ENCODE data around the gene CUEDC2. TPM values are rescaled to one million over a fixed set of nuclear protein-coding genes. Genes with fewer than 3 reads are reported as not detected.

The CUEDC2 gene
- total and polyA plus RNA-seq, 7 experiments from 2014 or later = 27.0 to 69.0 (median 36.1) TPM

GRCh38 chr10:102419269-102420180 is 12.8 kb downstream of the CUEDC2 start:
- peaks cover 26 to 33% of the 10 kb centered on the region in 2 donors for H3K4me1 ChIP-seq (ENCODE audit: control insufficient read depth in 2 of 2, insufficient read depth in 2 of 2, low read length in 2 of 2)
- DNase-seq = peak in 8 of 9 donors; percentile 53 to 89 (median 72)
- peaks cover 0 to 15% (median 0%) of the 10 kb centered on the region in 3 experiments for H3K36me3 ChIP-seq (ENCODE audit: control insufficient read depth in 2 of 3, insufficient read depth in 3 of 3, low read length in 3 of 3)
- ChIA-PET POLR2A (interaction anchor here (0.8 to 6.3 kb wide), 10 partner anchors 9 to 225 kb away, joined by 3 to 133 read pairs (median 12); partner anchors contain the start of genes C10orf95, CUEDC2, NFKB2 and SUFU), CTCF (interaction anchor here (0.6 to 5.3 kb wide), 9 partner anchors 8 to 59 kb away, joined by 3 to 40 read pairs (median 7); partner anchors contain the start of genes CUEDC2 and NFKB2)
- peak; percentile 24 for ATAC-seq
- peak overlapping the region; percentile 94 to 99 (median 98) for H3K4me3 Mint-ChIP-seq
- H3K36me3 Mint-ChIP-seq = no peaks in the 10 kb centered on the region
- H3K27me3 Mint-ChIP-seq = peaks cover 22 to 27% (median 26%) of the 10 kb centered on the region in 5 donors
- no peak overlapping the region for H3K27ac ChIP-seq (ENCODE audit: low read depth, low read length)
- peak overlapping the region in 7 of 9 donors; percentile 53 to 95 (median 76) for H3K27ac Mint-ChIP-seq
- peaks cover 17 to 46% (median 33%) of the 10 kb centered on the region in 7 donors for H3K4me1 Mint-ChIP-seq
- intact Hi-C loops (cut with micrococcal nuclease) = loop anchor here (1.0 to 2.0 kb wide), 4 partner anchors 24 to 267 kb away; partner anchors contain the start of genes NFKB2 (in 1 of the 2) and NOLC1 (in 1 of the 2)
- H3K9me3 Mint-ChIP-seq = peaks cover 0 to 9% (median 0%) of the 10 kb centered on the region in 11 donors
- peak overlapping the region; percentile 93 for H3K4me3 ChIP-seq (ENCODE audit: low read length)
- peaks cover 0 to 4% of the 10 kb centered on the region in 2 donors for H3K27me3 ChIP-seq (ENCODE audit: control insufficient read depth in 2 of 2, insufficient read depth in 2 of 2, low read length in 2 of 2)
- H3K9me3 ChIP-seq (ENCODE audit: control insufficient read depth in 2 of 3, low read length in 3 of 3) = no peaks in the 10 kb centered on the region

- H3K9me3 ChIP-seq (ENCODE audit: control insufficient read depth in 2 of 3, low read length in 3 of 3) = no peaks in the 10 kb centered on the region
- POLR2A ChIA-PET = no interaction called here
- ATAC-seq (no peak), DNase-seq (peak in 1 of 9 donors; percentile 23)
- peak within 1 kb of the TSS; percentile 93 for H3K4me3 ChIP-seq (ENCODE audit: low read length)
- Mint-ChIP-seq H3K4me3 (peak within 1 kb of the TSS; percentile 94 to 99 (median 98)), H3K36me3 (no peaks in the 10 kb centered on the region), H3K27me3 (peaks cover 22 to 32% (median 26%) of the 10 kb centered on the region in 5 donors), H3K4me1 (peaks cover 17 to 46% (median 33%) of the 10 kb centered on the region in 7 donors), H3K9me3 (peaks cover 0 to 9% (median 0%) of the 10 kb centered on the region in 11 donors), H3K27ac (peak within 1 kb of the TSS in 7 of 9 donors; percentile 24 to 82 (median 62))
- CTCF ChIA-PET = no interaction called here
- H3K4me1 ChIP-seq (ENCODE audit: control insufficient read depth in 2 of 2, insufficient read depth in 2 of 2, low read length in 2 of 2) = peaks cover 26 to 33% of the 10 kb centered on the region in 2 donors
- intact Hi-C loops (cut with micrococcal nuclease) = no loop called here
- no peak within 1 kb of the TSS for H3K27ac ChIP-seq (ENCODE audit: low read depth, low read length)
- peaks cover 0 to 4% of the 10 kb centered on the region in 2 donors for H3K27me3 ChIP-seq (ENCODE audit: control insufficient read depth in 2 of 2, insufficient read depth in 2 of 2, low read length in 2 of 2)
- peaks cover 0 to 7% (median 0%) of the 10 kb centered on the region in 3 experiments for H3K36me3 ChIP-seq (ENCODE audit: control insufficient read depth in 2 of 3, insufficient read depth in 3 of 3, low read length in 3 of 3)
These were observed 13.6 kb downstream of the CUEDC2 start, which contains the start of gene PSD for GRCh38 chr10:102418622-102419268. Gene PSD, minus strand, starts transcription at chr10:102418785. Its CDS starts 1,747 bp downstream, at chr10:102417038.

GRCh38 chr10:102416695-102417094 is 15.7 kb downstream of the CUEDC2 start:
- intact Hi-C loops (cut with micrococcal nuclease) = no loop called here
- ChIA-PET POLR2A (no interaction called here), CTCF (no interaction called here)
- Mint-ChIP-seq H3K9me3 (peaks cover 0 to 9% (median 0%) of the 10 kb centered on the region in 11 donors), H3K4me3 (no peak overlapping the region), H3K27ac (no peak overlapping the region), H3K4me1 (peaks cover 12 to 43% (median 32%) of the 10 kb centered on the region in 7 donors), H3K36me3 (no peaks in the 10 kb centered on the region), H3K27me3 (peaks cover 23 to 39% (median 27%) of the 10 kb centered on the region in 5 donors)
- Histone ChIP-seq H3K4me1 (ENCODE audit: control insufficient read depth in 2 of 2, insufficient read depth in 2 of 2, low read length in 2 of 2) (peaks cover 16 to 23% of the 10 kb centered on the region in 2 donors), H3K4me3 (ENCODE audit: low read length) (no peak overlapping the region), H3K9me3 (ENCODE audit: control insufficient read depth in 2 of 3, low read length in 3 of 3) (no peaks in the 10 kb centered on the region), H3K36me3 (ENCODE audit: control insufficient read depth in 2 of 3, insufficient read depth in 3 of 3, low read length in 3 of 3) (no peaks in the 10 kb centered on the region), H3K27me3 (ENCODE audit: control insufficient read depth in 2 of 2, insufficient read depth in 2 of 2, low read length in 2 of 2) (peaks cover 0 to 4% of the 10 kb centered on the region in 2 donors), H3K27ac (ENCODE audit: low read depth, low read length) (no peak overlapping the region)
- DNase-seq = peak in 1 of 9 donors; percentile 21
- no peak for ATAC-seq

GRCh38 chr10:102416283-102416682 is 16.1 kb downstream of the CUEDC2 start:
- Histone ChIP-seq H3K36me3 (ENCODE audit: control insufficient read depth in 2 of 3, insufficient read depth in 3 of 3, low read length in 3 of 3) (no peaks in the 10 kb centered on the region), H3K4me1 (ENCODE audit: control insufficient read depth in 2 of 2, insufficient read depth in 2 of 2, low read length in 2 of 2) (peaks cover 16 to 23% of the 10 kb centered on the region in 2 donors), H3K27ac (ENCODE audit: low read depth, low read length) (no peak overlapping the region), H3K4me3 (ENCODE audit: low read length) (no peak overlapping the region), H3K27me3 (ENCODE audit: control insufficient read depth in 2 of 2, insufficient read depth in 2 of 2, low read length in 2 of 2) (peaks cover 0 to 4% of the 10 kb centered on the region in 2 donors), H3K9me3 (ENCODE audit: control insufficient read depth in 2 of 3, low read length in 3 of 3) (no peaks in the 10 kb centered on the region)
- CTCF ChIA-PET = no interaction called here
- Mint-ChIP-seq H3K9me3 (peaks cover 0 to 9% (median 0%) of the 10 kb centered on the region in 11 donors), H3K27me3 (peaks cover 26 to 42% (median 30%) of the 10 kb centered on the region in 5 donors), H3K36me3 (no peaks in the 10 kb centered on the region), H3K4me3 (peak overlapping the region in 2 of 10 donors; percentile 26 to 48), H3K4me1 (peaks cover 14 to 46% (median 37%) of the 10 kb centered on the region in 7 donors), H3K27ac (no peak overlapping the region)
- DNase-seq (no peak), ATAC-seq (no peak)
- intact Hi-C loops (cut with micrococcal nuclease) = no loop called here
- POLR2A ChIA-PET = no interaction called here

- no peak overlapping the region for H3K4me3 ChIP-seq (ENCODE audit: low read length)
- peak in 1 of 9 donors; percentile 9 for DNase-seq
- CTCF ChIA-PET = no interaction called here
- no peaks in the 10 kb centered on the region for H3K36me3 ChIP-seq (ENCODE audit: control insufficient read depth in 2 of 3, insufficient read depth in 3 of 3, low read length in 3 of 3)
- Mint-ChIP-seq H3K36me3 (no peaks in the 10 kb centered on the region), H3K27ac (no peak overlapping the region), H3K27me3 (peaks cover 26 to 52% (median 38%) of the 10 kb centered on the region in 5 donors), H3K4me3 (no peak overlapping the region), H3K4me1 (peaks cover 16 to 43% (median 33%) of the 10 kb centered on the region in 7 donors), H3K9me3 (peaks cover 0 to 7% (median 0%) of the 10 kb centered on the region in 11 donors)
- no peaks in the 10 kb centered on the region for H3K9me3 ChIP-seq (ENCODE audit: control insufficient read depth in 2 of 3, low read length in 3 of 3)
- ATAC-seq = no peak
- peaks cover 2 to 4% of the 10 kb centered on the region in 2 donors for H3K27me3 ChIP-seq (ENCODE audit: control insufficient read depth in 2 of 2, insufficient read depth in 2 of 2, low read length in 2 of 2)
- POLR2A ChIA-PET = interaction anchor here (0.9 kb wide), 1 partner anchor 13 kb away, joined by 3 read pairs; no protein-coding TSS in a partner anchor
- intact Hi-C loops (cut with micrococcal nuclease) = no loop called here
- H3K4me1 ChIP-seq (ENCODE audit: control insufficient read depth in 2 of 2, insufficient read depth in 2 of 2, low read length in 2 of 2) = peaks cover 10 to 27% of the 10 kb centered on the region in 2 donors
- H3K27ac ChIP-seq (ENCODE audit: low read depth, low read length) = no peak overlapping the region
These were observed 17.6 kb downstream of the CUEDC2 start for GRCh38 chr10:102414749-102415148.

All from naive thymus-derived CD4-positive, alpha-beta T cell (primary cell).